GM21360 (cell line): Measurements from ENCODE around the gene SINHCAF.

ENCODE experiments used
- ATAC-seq: cut with Tn5 transposase; IDR thresholded peaks from one replicate; pipeline ENCODE4 v1.9.1; 2021; ENCODE audit warnings: mild to moderate bottlenecking, moderate library complexity; ENCODE audit not compliant: unreplicated experiment

Gene SINHCAF

DNA sequence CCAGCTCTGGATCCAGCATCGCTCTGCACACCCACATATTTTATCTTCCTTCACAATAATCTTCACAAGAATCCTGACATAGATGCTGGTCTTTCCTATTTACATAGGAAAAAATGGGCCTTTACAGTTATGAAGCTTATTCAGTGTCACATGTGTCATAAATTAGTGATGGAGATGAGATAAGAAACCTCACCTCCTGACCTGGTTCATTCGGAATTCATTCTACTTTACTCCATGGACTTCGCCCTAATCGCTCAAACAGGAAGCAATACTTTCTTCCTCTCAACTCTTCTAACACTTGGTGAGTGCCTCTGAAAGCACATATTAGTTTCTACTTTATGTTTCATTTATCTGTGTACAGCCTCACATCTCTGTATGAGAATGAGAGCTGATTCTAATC is 12.0 kb upstream of the SINHCAF start:
- ATAC-seq = no peak

- no peak for ATAC-seq
These were observed 5.3 kb upstream of the SINHCAF start for GRCh38 chr12:31331242-31331641.

- no peak for ATAC-seq
These were observed 1.0 kb upstream of the SINHCAF start for GRCh38 chr12:31326736-31327659.

- no peak for ATAC-seq
These were observed 450 bp downstream of the SINHCAF start for GRCh38 chr12:31325524-31325875.

DNA sequence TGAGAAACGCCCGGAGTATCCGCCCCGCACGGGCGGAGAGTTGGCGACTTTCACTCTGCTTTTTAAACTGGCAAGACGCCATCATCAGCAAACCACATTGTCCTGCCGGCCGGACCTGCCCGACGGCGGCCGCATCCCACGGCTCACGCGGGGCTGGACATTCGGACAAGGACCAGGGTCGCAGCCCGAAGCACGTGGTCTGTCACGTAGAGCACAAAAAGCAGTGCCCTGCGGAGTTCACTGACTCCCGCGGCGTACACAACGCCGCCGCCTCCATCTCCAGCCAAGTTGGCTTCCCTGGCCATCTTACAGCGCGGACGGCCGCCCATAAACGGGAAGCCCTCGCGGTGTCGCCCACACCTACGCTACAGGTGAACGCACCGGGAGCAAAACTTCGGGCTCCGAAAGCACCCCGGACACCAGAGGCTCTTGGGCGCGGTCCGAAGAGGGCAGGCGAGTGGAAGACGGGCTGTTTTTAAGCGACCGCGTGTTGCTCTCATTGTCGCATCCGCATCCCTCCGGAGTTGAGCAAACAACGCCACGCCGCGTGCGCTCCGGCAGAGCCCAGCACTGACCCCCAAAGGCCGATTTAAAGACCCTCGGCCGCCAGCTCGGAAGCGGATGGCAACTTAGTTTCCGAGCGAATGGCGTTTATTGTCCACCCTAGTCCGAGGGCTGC is 966 bp downstream of the SINHCAF start:
- no peak for ATAC-seq

DNA sequence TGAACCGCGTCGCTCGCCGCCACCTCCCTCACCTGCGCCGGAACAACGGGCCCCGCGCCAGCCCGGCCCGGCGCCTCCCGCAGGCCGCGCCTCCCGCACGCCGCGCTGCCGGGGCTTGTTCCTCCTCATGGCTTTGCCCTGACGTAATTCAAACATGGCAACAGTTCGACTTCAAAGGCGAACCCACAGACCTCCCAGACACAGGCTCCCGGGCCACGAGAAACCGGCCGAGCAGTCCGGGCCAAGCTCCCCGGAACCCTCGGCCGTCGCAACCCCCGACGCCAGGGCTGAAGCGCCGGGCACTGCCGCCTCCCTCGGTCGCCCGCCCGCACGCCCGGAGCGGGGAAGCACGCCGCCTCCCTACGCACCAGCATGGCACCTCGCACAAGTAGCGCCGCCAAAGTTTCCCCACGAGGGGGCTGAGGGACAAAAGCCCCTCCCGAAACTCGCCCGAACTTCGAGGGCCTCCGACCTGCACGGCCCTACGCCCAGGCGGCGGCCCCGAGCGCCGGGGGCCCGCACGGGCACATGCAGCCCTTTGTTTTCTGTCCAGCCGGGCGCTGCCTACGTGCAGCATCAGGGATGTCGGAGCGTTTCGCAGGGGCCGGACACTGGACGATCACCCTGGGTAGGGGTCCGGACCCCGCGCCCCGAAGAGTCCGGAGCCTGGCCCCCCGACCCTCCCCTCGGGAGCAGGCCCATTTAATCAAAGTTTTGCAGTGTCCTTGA is 1.7 kb downstream of the SINHCAF start:
- ATAC-seq = no peak

GRCh38 chr12:31323391-31324115 is 2.4 kb downstream of the SINHCAF start:
- no peak for ATAC-seq

DNA sequence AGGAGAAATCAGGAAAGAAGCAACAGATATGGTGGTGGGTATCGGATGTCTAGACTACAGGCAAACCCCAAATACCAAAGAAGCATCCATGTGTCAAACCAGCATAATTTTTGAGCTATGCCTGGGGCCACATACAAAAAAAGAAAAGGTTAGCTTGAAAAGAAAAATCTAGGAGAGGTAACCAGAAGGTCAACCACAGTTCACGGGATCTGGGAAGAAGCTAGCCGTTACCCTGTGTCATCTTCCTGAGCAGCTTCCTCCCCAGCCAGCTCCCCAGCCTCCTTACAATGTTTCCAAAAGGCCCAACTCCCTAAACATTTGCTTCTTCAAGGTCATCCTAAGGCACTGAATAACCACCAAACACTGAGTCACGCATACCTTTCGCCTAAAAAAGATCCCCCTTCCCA is 3.1 kb downstream of the SINHCAF start:
- no peak for ATAC-seq

- no peak for ATAC-seq
These were observed 4.1 kb downstream of the SINHCAF start for GRCh38 chr12:31321897-31322228.

DNA sequence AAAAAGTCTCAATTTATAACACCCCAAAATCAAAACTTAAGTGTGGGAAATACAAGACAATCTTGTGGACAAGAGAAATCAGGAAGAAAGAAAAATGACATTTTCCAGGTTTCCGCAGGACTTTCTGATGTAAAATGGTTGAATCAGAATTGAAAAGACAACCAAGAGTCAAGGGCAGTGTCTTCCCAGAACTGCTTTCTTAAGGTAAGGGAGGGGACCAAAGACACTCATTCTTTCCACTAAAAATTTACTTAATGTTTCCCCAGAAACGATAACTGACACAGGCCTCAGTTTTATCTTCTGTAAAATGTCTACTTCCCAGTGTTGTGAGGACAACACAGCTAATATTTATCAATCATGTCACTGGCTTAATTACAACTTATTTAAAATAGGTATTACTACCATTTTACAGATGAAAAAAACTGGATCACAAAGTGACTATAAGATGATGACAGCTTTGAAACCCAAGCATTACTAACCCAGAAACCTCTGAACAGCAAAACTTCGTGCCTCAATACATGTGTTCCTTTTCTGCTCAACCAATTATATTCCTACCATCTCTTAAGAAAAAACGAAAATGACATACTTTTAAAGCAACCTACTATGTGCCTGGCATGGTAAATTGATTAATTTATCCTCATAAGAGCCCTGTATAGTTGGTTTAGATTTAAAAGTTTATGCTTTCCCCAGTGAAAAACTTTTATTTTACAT is 4.6 kb downstream of the SINHCAF start:
- no peak for ATAC-seq

- ATAC-seq = no peak
These were observed 7.2 kb downstream of the SINHCAF start for GRCh38 chr12:31318657-31319269.

- no peak for ATAC-seq
These were observed 8.2 kb downstream of the SINHCAF start for GRCh38 chr12:31317471-31318395.

DNA sequence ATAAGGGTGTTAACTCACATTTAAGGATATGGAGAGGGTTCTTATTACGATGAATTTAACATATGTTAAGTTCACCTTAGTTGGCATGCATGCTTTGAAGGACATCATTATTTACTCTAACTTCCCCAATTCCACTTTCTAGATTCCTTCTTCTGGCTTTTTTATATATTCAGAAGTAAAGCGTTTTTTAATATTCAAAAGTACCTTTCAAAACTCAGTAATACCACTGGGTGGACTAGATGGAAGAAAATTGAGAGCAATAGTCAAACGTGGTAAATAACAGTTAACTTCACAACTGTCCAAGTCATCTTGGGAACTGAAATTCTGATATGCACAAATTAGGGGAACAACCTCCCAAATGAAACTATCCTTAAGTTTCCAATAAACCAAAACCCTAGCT is 9.1 kb downstream of the SINHCAF start:
- no peak for ATAC-seq

- ATAC-seq = no peak
These were observed 10.0 kb downstream of the SINHCAF start for GRCh38 chr12:31315784-31316465.

DNA sequence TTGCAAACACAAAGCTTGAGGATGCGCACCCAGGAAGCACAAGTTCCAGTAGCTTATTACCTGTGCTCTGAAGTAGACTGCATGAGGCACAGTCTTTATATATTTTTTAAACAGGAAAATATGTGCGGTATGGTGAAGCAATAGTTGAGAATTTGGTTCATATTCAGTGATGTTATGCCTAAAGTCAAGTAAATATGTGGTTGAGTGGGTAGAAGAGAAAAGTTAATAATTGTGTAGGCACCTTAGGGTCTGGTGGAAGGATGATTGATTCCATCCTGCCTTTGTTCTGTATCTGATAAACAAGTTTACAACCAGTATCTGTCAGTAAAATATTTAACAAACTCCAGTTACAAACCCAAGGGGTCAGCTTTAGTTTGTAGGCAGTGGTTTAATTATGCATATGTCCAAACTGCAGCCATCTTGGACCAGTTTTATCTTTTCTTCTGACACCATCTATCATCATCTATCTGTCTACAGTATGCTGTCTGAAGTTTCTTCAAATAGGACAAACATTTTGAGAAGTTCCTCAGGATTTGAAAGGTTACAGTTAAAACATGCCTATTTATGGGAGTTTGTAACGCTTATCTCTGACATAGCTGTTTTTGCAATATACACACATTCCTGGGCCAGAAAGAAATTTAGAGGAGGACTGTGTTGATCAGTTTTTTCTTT is 10.8 kb downstream of the SINHCAF start:
- no peak for ATAC-seq

DNA sequence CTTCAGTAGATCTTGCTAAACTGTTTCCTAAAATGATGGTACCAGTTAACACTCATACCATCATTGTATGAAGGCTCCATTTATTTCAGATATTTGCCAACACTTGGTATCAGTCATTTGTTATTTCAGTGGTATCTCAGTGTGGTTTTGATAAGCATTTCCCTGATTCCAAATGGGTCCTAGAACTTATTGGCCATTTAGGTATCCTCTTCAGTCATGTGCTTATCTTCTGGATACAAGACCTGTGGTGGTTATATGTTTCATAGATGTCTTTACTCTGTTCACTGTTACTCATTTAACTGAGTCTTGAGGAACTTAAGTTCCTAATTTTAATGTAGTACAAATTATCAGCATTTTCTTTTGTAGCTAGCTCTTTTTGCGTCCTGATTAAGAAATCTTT is 13.5 kb downstream of the SINHCAF start:
- no peak for ATAC-seq

DNA sequence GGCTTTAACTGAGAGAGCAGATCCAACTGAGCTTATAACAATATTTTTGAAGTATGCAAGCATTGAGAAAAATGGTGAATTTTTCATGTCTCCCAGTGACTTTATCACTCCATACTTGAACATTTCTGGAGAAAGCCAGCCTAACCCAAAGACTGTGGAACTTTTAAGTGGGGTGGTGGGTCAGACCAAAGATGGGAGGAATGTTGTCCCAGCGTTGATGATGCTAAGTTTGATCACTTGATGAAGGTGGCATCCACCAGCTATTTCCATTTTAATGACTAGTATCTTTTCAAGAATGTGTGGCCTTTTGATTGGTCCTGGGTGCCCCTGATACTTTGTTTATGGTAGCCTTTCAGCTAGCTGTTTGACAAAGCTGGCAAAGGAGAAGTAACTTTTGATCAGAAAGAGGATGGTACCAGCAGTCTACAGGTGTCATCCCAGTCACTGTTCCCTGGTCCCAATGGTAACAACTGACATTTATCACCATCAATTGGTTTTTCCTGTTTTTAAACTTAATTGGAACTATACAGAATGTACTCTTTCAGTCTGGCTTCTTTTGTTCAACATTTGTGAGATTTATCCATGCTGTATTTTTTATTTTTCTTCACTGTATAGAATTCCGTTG is 14.2 kb downstream of the SINHCAF start:
- ATAC-seq = no peak
